HFFc6 (cell line): ENCODE results near the gene NADK2. TPM values are rescaled to one million over a fixed set of nuclear protein-coding genes. Genes with fewer than 3 reads are reported as not detected.
"Not testable (repeated sequence)": the region's sequence is repeated elsewhere in the genome, so short reads cannot be mapped to it uniquely, and the experiment has no call there.

Source experiments
- DNase-seq: peaks from one replicate; pipeline ENCODE4 v3.0.0-alpha.2; 2018
- H3K27ac Mint-ChIP-seq: 2 replicates; pipeline ENCODE4 v1.8.0; 2020; ENCODE audit warnings: mild to moderate bottlenecking, mixed read lengths
- H3K27me3 Mint-ChIP-seq: 2 replicates; pipeline ENCODE4 v1.8.0; 2021; ENCODE audit warnings: mild to moderate bottlenecking, moderate library complexity, mixed read lengths; ENCODE audit not compliant: insufficient read depth
- H3K36me3 Mint-ChIP-seq: 2 replicates; pipeline ENCODE4 v1.8.0; 2021; ENCODE audit warnings: low read depth, mixed read lengths
- H3K4me1 Mint-ChIP-seq: 2 replicates; pipeline ENCODE4 v1.8.0; 2020; ENCODE audit warnings: low read depth, mixed read lengths
- H3K4me3 Mint-ChIP-seq: 2 replicates; pipeline ENCODE4 v1.8.0; 2020; ENCODE audit warnings: mild to moderate bottlenecking, moderate library complexity, mixed read lengths
- H3K9me3 Mint-ChIP-seq: 2 replicates; pipeline ENCODE4 v1.8.0; 2020; ENCODE audit warnings: mild to moderate bottlenecking, mixed read lengths
- total RNA-seq, 6 experiments: library from RNA; stranded (reverse); fragmentation: NEBNext Ultra II Directional; extraction: Animal tissue kit (Norgen Biotek cat#: 25700); gene quantifications; 2 replicates in 1 of 6; 3 replicates in 5 of 6; pipeline ENCODE4 v1.2.3, GENCODE V29; 2021
- TF ChIP-seq, protein P1 (sequence below): fragments of 200-600 bp; sonication (generic); IDR thresholded peaks from 2 replicates; pipeline ENCODE4 v1.5.0; 2021; ENCODE audit warnings: antibody characterized with exemption, mild to moderate bottlenecking

The NADK2 gene
- total RNA-seq, 6 experiments from 2014 or later, result 14.6 to 20.1 (median 15.3) TPM

GRCh38 chr5:36205329-36205728, 36.4 kb downstream of the NADK2 start:
- Mint-ChIP-seq H3K4me3 (no peak overlapping the region), H3K27me3 (no peaks in the 10 kb centered on the region), H3K9me3 (no peaks in the 10 kb centered on the region), H3K27ac (no peak overlapping the region), H3K4me1 (peaks cover 51% of the 10 kb centered on the region), H3K36me3 (peaks cover 17% of the 10 kb centered on the region)
- DNase-seq, result no peak
- TF ChIP-seq, protein P1, sequence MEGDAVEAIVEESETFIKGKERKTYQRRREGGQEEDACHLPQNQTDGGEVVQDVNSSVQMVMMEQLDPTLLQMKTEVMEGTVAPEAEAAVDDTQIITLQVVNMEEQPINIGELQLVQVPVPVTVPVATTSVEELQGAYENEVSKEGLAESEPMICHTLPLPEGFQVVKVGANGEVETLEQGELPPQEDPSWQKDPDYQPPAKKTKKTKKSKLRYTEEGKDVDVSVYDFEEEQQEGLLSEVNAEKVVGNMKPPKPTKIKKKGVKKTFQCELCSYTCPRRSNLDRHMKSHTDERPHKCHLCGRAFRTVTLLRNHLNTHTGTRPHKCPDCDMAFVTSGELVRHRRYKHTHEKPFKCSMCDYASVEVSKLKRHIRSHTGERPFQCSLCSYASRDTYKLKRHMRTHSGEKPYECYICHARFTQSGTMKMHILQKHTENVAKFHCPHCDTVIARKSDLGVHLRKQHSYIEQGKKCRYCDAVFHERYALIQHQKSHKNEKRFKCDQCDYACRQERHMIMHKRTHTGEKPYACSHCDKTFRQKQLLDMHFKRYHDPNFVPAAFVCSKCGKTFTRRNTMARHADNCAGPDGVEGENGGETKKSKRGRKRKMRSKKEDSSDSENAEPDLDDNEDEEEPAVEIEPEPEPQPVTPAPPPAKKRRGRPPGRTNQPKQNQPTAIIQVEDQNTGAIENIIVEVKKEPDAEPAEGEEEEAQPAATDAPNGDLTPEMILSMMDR, result no peak

- H3K4me3 Mint-ChIP-seq, result peak overlapping the region; percentile 36; the same call in 1 of the 2 replicates
- TF ChIP-seq, protein P1, result no peak
- H3K36me3 Mint-ChIP-seq, result peaks cover 17% of the 10 kb centered on the region
- peaks cover 41% of the 10 kb centered on the region for H3K4me1 Mint-ChIP-seq
- DNase-seq, result peak; percentile 36
- H3K27me3 Mint-ChIP-seq, result no peaks in the 10 kb centered on the region
- H3K27ac Mint-ChIP-seq, result peak overlapping the region; percentile 80
- H3K9me3 Mint-ChIP-seq, result no peaks in the 10 kb centered on the region
These were observed 39.2 kb downstream of the NADK2 start for GRCh38 chr5:36202521-36202961.

DNA sequence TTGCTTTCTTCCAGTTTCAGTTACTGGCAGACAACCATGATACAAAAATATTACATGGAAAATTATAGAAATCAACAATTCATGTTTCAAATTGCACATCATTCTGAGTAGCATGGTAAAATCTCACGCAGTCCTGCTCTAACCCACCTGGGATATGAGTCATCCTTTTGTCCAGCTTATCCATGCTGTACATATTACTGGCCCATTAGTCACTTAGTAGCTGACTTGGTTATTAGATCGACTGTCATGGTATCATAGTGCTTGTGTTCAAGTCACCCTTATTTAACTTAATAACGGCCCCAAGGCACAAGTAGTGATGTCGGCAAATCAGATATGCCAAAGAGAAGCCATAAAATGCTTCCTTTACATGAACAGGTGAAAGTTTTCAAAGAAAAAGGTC, 41.2 kb downstream of the NADK2 start:
- H3K4me3 Mint-ChIP-seq, result no peak overlapping the region
- peaks cover 41% of the 10 kb centered on the region for H3K4me1 Mint-ChIP-seq
- H3K27ac Mint-ChIP-seq, result no peak overlapping the region
- H3K36me3 Mint-ChIP-seq, result peaks cover 11% of the 10 kb centered on the region
- H3K27me3 Mint-ChIP-seq, result no peaks in the 10 kb centered on the region
- peak; percentile 26 for DNase-seq
- TF ChIP-seq, protein P1, result no peak
- no peaks in the 10 kb centered on the region for H3K9me3 Mint-ChIP-seq

DNA sequence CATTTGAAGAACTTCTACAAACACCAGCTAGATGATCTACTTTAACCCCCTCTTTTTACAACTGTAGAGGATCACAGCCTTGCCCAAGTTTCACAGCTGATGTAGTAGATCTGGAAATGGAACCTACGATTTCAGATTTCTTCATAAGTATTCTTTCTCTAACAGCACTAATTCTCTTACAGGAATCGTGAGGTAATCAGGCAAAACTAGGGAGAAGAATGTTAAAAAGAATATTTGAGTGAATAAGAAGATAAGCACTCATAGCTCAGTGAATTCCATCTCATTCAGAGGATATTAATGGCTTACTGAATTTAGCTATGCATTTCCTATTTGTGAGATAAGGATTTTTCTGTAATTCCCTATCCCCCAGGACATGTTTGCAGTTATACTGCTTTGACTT, 42.1 kb downstream of the NADK2 start:
- DNase-seq, result no peak
- H3K36me3 Mint-ChIP-seq, result peaks cover 11% of the 10 kb centered on the region; the same call in 1 of the 2 replicates
- TF ChIP-seq, protein P1, result no peak
- no peaks in the 10 kb centered on the region for H3K27me3 Mint-ChIP-seq
- H3K4me3 Mint-ChIP-seq, result no peak overlapping the region; the same call in 1 of the 2 replicates
- peaks cover 41% of the 10 kb centered on the region for H3K4me1 Mint-ChIP-seq
- H3K27ac Mint-ChIP-seq, result peak overlapping the region; percentile 29; the same call in 1 of the 2 replicates
- no peaks in the 10 kb centered on the region for H3K9me3 Mint-ChIP-seq

GRCh38 chr5:36198783-36199182, 42.9 kb downstream of the NADK2 start:
- H3K27me3 Mint-ChIP-seq, H3K27ac Mint-ChIP-seq, H3K9me3 Mint-ChIP-seq, H3K4me3 Mint-ChIP-seq, DNase-seq: not testable (repeated sequence)
- Mint-ChIP-seq H3K4me1 (peaks cover 38% of the 10 kb centered on the region), H3K36me3 (peaks cover 12% of the 10 kb centered on the region)

GRCh38 chr5:36198281-36198680, 43.4 kb downstream of the NADK2 start:
- Mint-ChIP-seq H3K27ac (no peak overlapping the region), H3K36me3 (peaks cover 15% of the 10 kb centered on the region), H3K4me1 (peaks cover 33% of the 10 kb centered on the region), H3K27me3 (no peaks in the 10 kb centered on the region), H3K4me3 (no peak overlapping the region), H3K9me3 (no peaks in the 10 kb centered on the region)
- TF ChIP-seq, protein P1, result no peak
- no peak for DNase-seq
